ENCODE results near the gene S100A16. TPM values are rescaled to one million over a fixed set of nuclear protein-coding genes. Genes with fewer than 3 reads are reported as not detected.

The S100A16 gene
- total RNA-seq, 1 donor from 2014 or later, result 1,016 TPM

GRCh38 chr1:153616917-153617311 is 4.0 kb upstream of the S100A16 start:
- no peak overlapping the region for H3K4me3 ChIP-seq (ENCODE audit: low read depth, low read length)
- DNase-seq (ENCODE audit: low read depth), result no peak
- TF ChIP-seq CTCF (conservative IDR thresholded peaks at IDR 0.05; ENCODE audit: low read depth, low read length), result no peak

- DNase-seq (ENCODE audit: low read depth), result no peak
These were observed 3.4 kb upstream of the S100A16 start, which contains the start of gene S100A14 for GRCh38 chr1:153616144-153616916. TSS of gene S100A14 (minus strand) at chr1:153616325. CDS start at chr1:153615858, 467 bp downstream.

GRCh38 chr1:153615406-153615805 is 2.5 kb upstream of the S100A16 start:
- TF ChIP-seq CTCF (conservative IDR thresholded peaks at IDR 0.05; ENCODE audit: low read depth, low read length), result no peak
- DNase-seq (ENCODE audit: low read depth), result no peak
- H3K4me3 ChIP-seq (ENCODE audit: low read depth, low read length), result no peak overlapping the region

More at GRCh38 chr1:153616144-153616916, 3.4 kb upstream of the S100A16 start, which contains the start of gene S100A14:
- TF ChIP-seq CTCF (conservative IDR thresholded peaks at IDR 0.05; ENCODE audit: low read depth, low read length), result no peak
- no peak within 1 kb of the TSS for H3K4me3 ChIP-seq (ENCODE audit: low read depth, low read length)

- H3K4me3 ChIP-seq (ENCODE audit: low read depth, low read length), result no peak overlapping the region
- DNase-seq (ENCODE audit: low read depth), result no peak
- TF ChIP-seq CTCF (conservative IDR thresholded peaks at IDR 0.05; ENCODE audit: low read depth, low read length), result no peak
These were observed 2.0 kb upstream of the S100A16 start for GRCh38 chr1:153614906-153615305.

GRCh38 chr1:153614189-153614900 is 1.4 kb upstream of the S100A16 start:
- no peak for DNase-seq (ENCODE audit: low read depth)
- H3K4me3 ChIP-seq (ENCODE audit: low read depth, low read length), result no peak overlapping the region

GRCh38 chr1:153613406-153613805 is 469 bp upstream of the S100A16 start:
- H3K4me3 ChIP-seq (ENCODE audit: low read depth, low read length), result peak overlapping the region; percentile 99
- no peak for DNase-seq (ENCODE audit: low read depth)
- TF ChIP-seq CTCF (conservative IDR thresholded peaks at IDR 0.05; ENCODE audit: low read depth, low read length), result no peak

More at GRCh38 chr1:153614189-153614900, 1.4 kb upstream of the S100A16 start:
- peak; percentile 23 for TF ChIP-seq CTCF (conservative IDR thresholded peaks at IDR 0.05; ENCODE audit: low read depth, low read length)
